A673 (cell line): ENCODE data around the gene PTCRA.

ENCODE experiments used
- EZH2 ChIP-seq: fragments of 200-600 bp; sonication (generic); IDR thresholded peaks from 2 replicates; pipeline ENCODE4 v1.6.1; 2017; ENCODE audit warnings: borderline replicate concordance, low read depth, mild to moderate bottlenecking, mixed read lengths, antibody characterized with exemption, low read length; ENCODE audit not compliant: poor library complexity, severe bottlenecking
- TF ChIP-seq, protein P1 (sequence below): fragments of 300-800, 200-600 bp; sonication (generic); conservative IDR thresholded peaks from 2 replicates; pipeline ENCODE4 v1.5.1; 2017; ENCODE audit warnings: low read depth, mild to moderate bottlenecking, antibody characterized with exemption, low read length, moderate library complexity, mixed read lengths

DNA sequence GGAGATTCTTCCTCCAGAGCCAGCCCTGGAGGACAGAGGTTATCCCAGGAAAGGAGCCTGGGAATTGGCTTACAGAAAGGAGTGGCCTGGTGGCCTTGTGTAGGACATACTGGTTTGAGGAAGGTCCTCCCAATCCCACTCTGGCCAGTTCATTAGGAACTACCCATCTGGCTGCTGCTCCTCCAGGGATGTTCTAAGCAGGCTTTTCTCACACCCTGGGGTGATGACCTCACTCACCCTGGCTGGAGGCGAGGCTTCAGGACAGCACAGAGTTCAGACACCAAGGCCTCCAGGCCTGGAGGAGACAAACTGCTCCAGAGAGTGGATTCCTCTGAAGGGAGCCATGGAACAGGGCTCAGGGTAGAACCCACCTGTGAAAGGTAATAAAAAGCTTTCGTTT, 53.6 kb downstream of the PTCRA start:
- TF ChIP-seq, protein P1, sequence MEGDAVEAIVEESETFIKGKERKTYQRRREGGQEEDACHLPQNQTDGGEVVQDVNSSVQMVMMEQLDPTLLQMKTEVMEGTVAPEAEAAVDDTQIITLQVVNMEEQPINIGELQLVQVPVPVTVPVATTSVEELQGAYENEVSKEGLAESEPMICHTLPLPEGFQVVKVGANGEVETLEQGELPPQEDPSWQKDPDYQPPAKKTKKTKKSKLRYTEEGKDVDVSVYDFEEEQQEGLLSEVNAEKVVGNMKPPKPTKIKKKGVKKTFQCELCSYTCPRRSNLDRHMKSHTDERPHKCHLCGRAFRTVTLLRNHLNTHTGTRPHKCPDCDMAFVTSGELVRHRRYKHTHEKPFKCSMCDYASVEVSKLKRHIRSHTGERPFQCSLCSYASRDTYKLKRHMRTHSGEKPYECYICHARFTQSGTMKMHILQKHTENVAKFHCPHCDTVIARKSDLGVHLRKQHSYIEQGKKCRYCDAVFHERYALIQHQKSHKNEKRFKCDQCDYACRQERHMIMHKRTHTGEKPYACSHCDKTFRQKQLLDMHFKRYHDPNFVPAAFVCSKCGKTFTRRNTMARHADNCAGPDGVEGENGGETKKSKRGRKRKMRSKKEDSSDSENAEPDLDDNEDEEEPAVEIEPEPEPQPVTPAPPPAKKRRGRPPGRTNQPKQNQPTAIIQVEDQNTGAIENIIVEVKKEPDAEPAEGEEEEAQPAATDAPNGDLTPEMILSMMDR, result no peak
- TF ChIP-seq EZH2, result no peak
